ENCODE measurements around the gene NAA35.

NAA35 gene

DNA sequence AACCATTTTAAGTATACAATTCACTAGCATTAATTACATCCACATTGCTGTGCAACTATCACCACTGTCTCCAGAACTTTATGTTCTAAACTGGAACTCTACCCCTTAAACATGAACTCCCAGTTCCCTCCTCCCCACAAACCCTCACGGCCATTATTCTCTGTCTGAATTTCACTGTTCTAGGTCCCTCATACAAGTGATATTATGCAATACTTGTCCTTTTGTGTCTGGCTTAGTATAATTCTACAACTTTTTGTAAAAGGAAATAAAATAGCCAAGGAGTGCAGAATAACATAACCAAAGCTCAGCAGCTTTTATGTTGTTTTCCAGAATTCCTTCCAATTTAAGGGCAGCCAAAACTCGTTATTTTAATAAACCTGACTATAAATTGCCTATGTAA is 53.2 kb downstream of the NAA35 start:
- Histone ChIP-seq H3K79me1 (replicated peaks; ENCODE audit: low read length, poor library complexity, severe bottlenecking) (peaks cover 19% of the 10 kb centered on the region), H2BK15ac (ENCODE audit: low read depth, poor library complexity, severe bottlenecking) (no peak overlapping the region), H2AK5ac (ENCODE audit: low read length, severe bottlenecking) (no peak overlapping the region), H2BK12ac (ENCODE audit: low read length in 2 of 2) (no peak overlapping the region), H2AFZ (ENCODE audit: low read depth, low read length) (no peak overlapping the region), H3K36me3 (ENCODE audit: control insufficient read depth in 1 of 2, insufficient read depth in 2 of 2, low read depth in 1 of 2, low read length in 2 of 2) (peaks cover 11 to 62% of the 10 kb centered on the region in 2 experiments), H3K4ac (ENCODE audit: low read depth in 1 of 2, low read length in 2 of 2) (no peak overlapping the region), H3K27me3 (ENCODE audit: control insufficient read depth in 1 of 2, insufficient read depth in 1 of 2, low read length in 2 of 2) (no peaks in the 10 kb centered on the region), H4K91ac (ENCODE audit: low read length) (no peak overlapping the region), H3K23ac (ENCODE audit: low read length in 2 of 2) (no peak overlapping the region), H2BK5ac (ENCODE audit: low read depth, low read length, poor library complexity, severe bottlenecking) (no peak overlapping the region), H3K4me3 (ENCODE audit: insufficient read depth in 1 of 2, low read depth in 1 of 2, low read length in 2 of 2) (no peak overlapping the region), H3K9me3 (ENCODE audit: control insufficient read depth, low read length) (no peaks in the 10 kb centered on the region), H3K4me2 (ENCODE audit: low read length, poor library complexity, severe bottlenecking) (no peak overlapping the region), H3K18ac (ENCODE audit: low read depth in 1 of 2, low read length in 2 of 2) (no peak overlapping the region), H3K9ac (ENCODE audit: low read length) (no peak overlapping the region), H2BK120ac (ENCODE audit: low read depth, low read length) (no peak overlapping the region), H3K14ac (ENCODE audit: low read length in 2 of 2) (no peak overlapping the region), H3K27ac (ENCODE audit: low read length, poor library complexity, severe bottlenecking) (no peak overlapping the region), H4K8ac (ENCODE audit: low read length) (no peak overlapping the region), H3K4me1 (ENCODE audit: control insufficient read depth, insufficient read depth, low read depth, low read length) (no peaks in the 10 kb centered on the region)
- WGBS, result no CpG with 5 or more reads among the region's 2 CpGs
- no peak for DNase-seq

DNA sequence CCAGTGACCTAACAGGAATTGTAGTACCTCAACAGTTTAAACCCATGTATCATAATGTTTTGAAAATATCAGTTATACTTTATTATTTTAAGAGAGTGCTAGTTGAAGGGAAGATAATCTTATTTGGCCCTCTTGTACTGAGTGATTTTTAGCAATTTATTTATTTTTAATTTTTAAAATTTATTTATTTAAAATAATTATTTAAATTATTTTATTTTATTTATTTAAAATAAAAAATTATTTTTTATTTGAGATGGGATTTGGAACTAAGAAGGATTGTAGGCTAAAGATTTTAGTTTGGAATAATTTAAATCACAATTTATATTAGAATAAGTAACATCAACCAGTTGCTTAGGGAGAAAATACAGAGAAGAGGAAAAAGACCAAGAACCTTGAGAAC is 54.2 kb downstream of the NAA35 start:
- Histone ChIP-seq H3K9ac (ENCODE audit: low read length) (no peak overlapping the region), H3K4ac (ENCODE audit: low read depth in 1 of 2, low read length in 2 of 2) (no peak overlapping the region), H4K8ac (ENCODE audit: low read length) (no peak overlapping the region), H4K91ac (ENCODE audit: low read length) (no peak overlapping the region), H2BK15ac (ENCODE audit: low read depth, poor library complexity, severe bottlenecking) (no peak overlapping the region), H3K4me1 (ENCODE audit: control insufficient read depth, insufficient read depth, low read depth, low read length) (no peaks in the 10 kb centered on the region), H2BK5ac (ENCODE audit: low read depth, low read length, poor library complexity, severe bottlenecking) (no peak overlapping the region), H3K27me3 (ENCODE audit: control insufficient read depth in 1 of 2, insufficient read depth in 1 of 2, low read length in 2 of 2) (no peaks in the 10 kb centered on the region), H3K4me3 (ENCODE audit: insufficient read depth in 1 of 2, low read depth in 1 of 2, low read length in 2 of 2) (no peak overlapping the region), H2AFZ (ENCODE audit: low read depth, low read length) (no peak overlapping the region), H3K18ac (ENCODE audit: low read depth in 1 of 2, low read length in 2 of 2) (no peak overlapping the region), H3K27ac (ENCODE audit: low read length, poor library complexity, severe bottlenecking) (no peak overlapping the region), H2BK12ac (ENCODE audit: low read length in 2 of 2) (no peak overlapping the region), H3K23ac (ENCODE audit: low read length in 2 of 2) (no peak overlapping the region), H3K14ac (ENCODE audit: low read length in 2 of 2) (no peak overlapping the region), H3K9me3 (ENCODE audit: control insufficient read depth, low read length) (no peaks in the 10 kb centered on the region), H2AK5ac (ENCODE audit: low read length, severe bottlenecking) (no peak overlapping the region), H2BK120ac (ENCODE audit: low read depth, low read length) (no peak overlapping the region), H3K36me3 (ENCODE audit: control insufficient read depth in 1 of 2, insufficient read depth in 2 of 2, low read depth in 1 of 2, low read length in 2 of 2) (peaks cover 11 to 64% of the 10 kb centered on the region in 2 experiments), H3K4me2 (ENCODE audit: low read length, poor library complexity, severe bottlenecking) (no peak overlapping the region), H3K79me1 (replicated peaks; ENCODE audit: low read length, poor library complexity, severe bottlenecking) (peaks cover 17% of the 10 kb centered on the region)
- no peak for DNase-seq

DNA sequence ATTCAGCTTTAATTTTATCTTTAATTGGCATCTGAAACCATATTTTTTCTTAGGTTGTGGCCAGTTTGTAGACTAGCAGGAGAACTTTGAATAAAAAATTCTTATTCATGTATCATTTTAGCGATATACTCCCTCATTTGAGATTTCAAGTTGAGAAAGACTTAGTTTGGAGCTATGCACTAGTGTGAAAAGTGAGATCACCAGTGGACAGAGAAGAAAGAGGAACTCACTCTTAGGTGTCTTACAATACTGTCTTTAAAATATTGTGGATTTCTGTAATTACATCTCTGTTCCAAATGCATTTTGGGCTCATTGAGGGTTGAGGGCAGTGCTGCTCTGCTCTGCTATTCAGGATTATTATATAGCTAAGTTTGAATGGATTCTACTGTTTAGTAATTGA is 54.7 kb downstream of the NAA35 start:
- Histone ChIP-seq H3K79me1 (replicated peaks; ENCODE audit: low read length, poor library complexity, severe bottlenecking) (peaks cover 15% of the 10 kb centered on the region), H2BK12ac (ENCODE audit: low read length in 2 of 2) (no peak overlapping the region), H3K36me3 (ENCODE audit: control insufficient read depth in 1 of 2, insufficient read depth in 2 of 2, low read depth in 1 of 2, low read length in 2 of 2) (peaks cover 10 to 60% of the 10 kb centered on the region in 2 experiments)

DNA sequence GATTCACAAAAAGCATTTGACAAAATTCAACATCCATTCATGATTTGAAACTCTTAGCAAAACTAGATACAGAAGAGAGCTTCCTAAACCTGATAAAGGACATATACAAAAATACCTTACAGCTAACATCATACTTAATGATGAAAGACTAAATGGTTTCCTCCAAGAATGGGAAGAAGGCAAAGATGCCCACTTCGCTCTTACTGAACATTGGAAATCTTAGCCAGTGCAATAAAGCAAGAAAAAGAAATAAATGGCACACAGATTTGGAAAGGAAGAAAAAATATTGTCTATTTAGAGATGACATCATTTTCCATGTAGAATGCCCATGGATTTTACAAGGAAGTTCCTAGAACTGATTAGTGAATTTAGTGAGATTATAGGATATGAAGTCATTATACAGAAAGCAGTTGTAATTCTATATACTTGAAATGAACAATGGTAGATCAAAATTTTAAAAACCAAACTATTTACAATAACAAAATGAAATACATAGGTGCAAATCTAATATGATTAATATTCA is 64.4 kb downstream of the NAA35 start:
- Histone ChIP-seq H4K8ac (ENCODE audit: low read length) (no peak overlapping the region), H3K18ac (ENCODE audit: low read depth in 1 of 2, low read length in 2 of 2) (no peak overlapping the region)
- 100% methylated on average over 1 of the region's 1 CpG for WGBS

More for the DNA sequence above, 54.7 kb downstream of the NAA35 start:
- Histone ChIP-seq H3K14ac (ENCODE audit: low read length in 2 of 2) (no peak overlapping the region), H3K9ac (ENCODE audit: low read length) (no peak overlapping the region), H3K4me1 (ENCODE audit: control insufficient read depth, insufficient read depth, low read depth, low read length) (no peaks in the 10 kb centered on the region), H2BK120ac (ENCODE audit: low read depth, low read length) (no peak overlapping the region), H4K91ac (ENCODE audit: low read length) (no peak overlapping the region), H3K4me3 (ENCODE audit: insufficient read depth in 1 of 2, low read depth in 1 of 2, low read length in 2 of 2) (no peak overlapping the region), H3K4ac (ENCODE audit: low read depth in 1 of 2, low read length in 2 of 2) (no peak overlapping the region), H3K27ac (ENCODE audit: low read length, poor library complexity, severe bottlenecking) (no peak overlapping the region), H3K27me3 (ENCODE audit: control insufficient read depth in 1 of 2, insufficient read depth in 1 of 2, low read length in 2 of 2) (no peaks in the 10 kb centered on the region), H3K4me2 (ENCODE audit: low read length, poor library complexity, severe bottlenecking) (no peak overlapping the region), H2AFZ (ENCODE audit: low read depth, low read length) (no peak overlapping the region), H2BK5ac (ENCODE audit: low read depth, low read length, poor library complexity, severe bottlenecking) (no peak overlapping the region), H3K9me3 (ENCODE audit: control insufficient read depth, low read length) (no peaks in the 10 kb centered on the region), H2BK15ac (ENCODE audit: low read depth, poor library complexity, severe bottlenecking) (no peak overlapping the region), H4K8ac (ENCODE audit: low read length) (no peak overlapping the region), H3K18ac (ENCODE audit: low read depth in 1 of 2, low read length in 2 of 2) (no peak overlapping the region), H3K23ac (ENCODE audit: low read length in 2 of 2) (no peak overlapping the region), H2AK5ac (ENCODE audit: low read length, severe bottlenecking) (no peak overlapping the region)
- WGBS, result 100% methylated on average over 1 of the region's 1 CpG
- no peak for DNase-seq

More for the DNA sequence above, 64.4 kb downstream of the NAA35 start:
- no peak overlapping the region for H4K91ac ChIP-seq (ENCODE audit: low read length)
- H3K79me1 ChIP-seq (replicated peaks; ENCODE audit: low read length, poor library complexity, severe bottlenecking), result peaks cover 6% of the 10 kb centered on the region
- no peaks in the 10 kb centered on the region for H3K27me3 ChIP-seq (ENCODE audit: control insufficient read depth in 1 of 2, insufficient read depth in 1 of 2, low read length in 2 of 2)
- H3K23ac ChIP-seq (ENCODE audit: low read length in 2 of 2), result no peak overlapping the region
- H3K4me3 ChIP-seq (ENCODE audit: insufficient read depth in 1 of 2, low read depth in 1 of 2, low read length in 2 of 2), result no peak overlapping the region
- DNase-seq, result no peak
- H2AK5ac ChIP-seq (ENCODE audit: low read length, severe bottlenecking), result no peak overlapping the region
- no peak overlapping the region for H2BK15ac ChIP-seq (ENCODE audit: low read depth, poor library complexity, severe bottlenecking)
- H3K4ac ChIP-seq (ENCODE audit: low read depth in 1 of 2, low read length in 2 of 2), result no peak overlapping the region
- no peak overlapping the region for H3K14ac ChIP-seq (ENCODE audit: low read length in 2 of 2)
- H3K27ac ChIP-seq (ENCODE audit: low read length, poor library complexity, severe bottlenecking), result no peak overlapping the region
- H3K9ac ChIP-seq (ENCODE audit: low read length), result no peak overlapping the region
- peaks cover 17% of the 10 kb centered on the region for H3K9me3 ChIP-seq (ENCODE audit: control insufficient read depth, low read length)
- H3K4me1 ChIP-seq (ENCODE audit: control insufficient read depth, insufficient read depth, low read depth, low read length), result no peaks in the 10 kb centered on the region
- no peak overlapping the region for H2AFZ ChIP-seq (ENCODE audit: low read depth, low read length)
- no peak overlapping the region for H3K4me2 ChIP-seq (ENCODE audit: low read length, poor library complexity, severe bottlenecking)
- H2BK120ac ChIP-seq (ENCODE audit: low read depth, low read length), result no peak overlapping the region
- H2BK12ac ChIP-seq (ENCODE audit: low read length in 2 of 2), result no peak overlapping the region
- H3K36me3 ChIP-seq (ENCODE audit: control insufficient read depth in 1 of 2, insufficient read depth in 2 of 2, low read depth in 1 of 2, low read length in 2 of 2), result peaks cover 12 to 84% of the 10 kb centered on the region in 2 experiments
- H2BK5ac ChIP-seq (ENCODE audit: low read depth, low read length, poor library complexity, severe bottlenecking), result no peak overlapping the region
